Hematopoietic multipotent progenitor cell treated with erythropoietin and hydrocortisone succinate and interleukin-3 and kit ligand, for 8 days (in vitro differentiated cells): Measurements from ENCODE around the gene COL6A5.
"Not testable (repeated sequence)": the region's sequence is repeated elsewhere in the genome, so short reads cannot be mapped to it uniquely, and the experiment has no call there.

ENCODE experiments used
- DNase-seq: peaks from one replicate; pipeline ENCODE4 v3.0.0-alpha.2; 2015

The COL6A5 gene

GRCh38 chr3:130345487-130346079, at the start of gene COL6A5:
Gene COL6A5, plus strand, starts transcription at chr3:130345672. Its CDS starts 27,967 bp downstream, at chr3:130373639.
- DNase-seq: peak; percentile 77

- no peak for DNase-seq
Observed at GRCh38 chr3:130299531-130299930, 45.9 kb upstream of the COL6A5 start.

GRCh38 chr3:130300888-130301287, 44.6 kb upstream of the COL6A5 start:
- DNase-seq: no peak

- no peak for DNase-seq
Observed at GRCh38 chr3:130310109-130310508, 35.4 kb upstream of the COL6A5 start.

DNA sequence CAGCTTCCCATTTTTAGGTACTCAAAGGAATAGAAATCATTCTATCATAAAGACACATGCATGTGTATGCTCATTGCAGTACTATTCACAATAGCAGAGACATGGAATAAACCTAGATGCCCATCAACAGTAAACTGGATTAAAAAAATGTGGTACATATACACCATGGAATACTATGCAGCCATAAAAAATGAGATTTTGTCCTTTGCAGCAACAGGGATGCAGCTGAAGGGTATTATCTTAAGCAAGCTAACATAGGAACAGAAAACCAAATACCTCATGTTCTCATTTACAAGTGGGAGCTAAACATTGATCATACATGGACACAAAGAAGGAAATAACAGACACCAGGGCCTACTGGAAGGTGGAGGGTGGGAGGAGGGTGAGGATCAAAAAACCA, 33.1 kb upstream of the COL6A5 start:
- DNase-seq: no peak

DNA sequence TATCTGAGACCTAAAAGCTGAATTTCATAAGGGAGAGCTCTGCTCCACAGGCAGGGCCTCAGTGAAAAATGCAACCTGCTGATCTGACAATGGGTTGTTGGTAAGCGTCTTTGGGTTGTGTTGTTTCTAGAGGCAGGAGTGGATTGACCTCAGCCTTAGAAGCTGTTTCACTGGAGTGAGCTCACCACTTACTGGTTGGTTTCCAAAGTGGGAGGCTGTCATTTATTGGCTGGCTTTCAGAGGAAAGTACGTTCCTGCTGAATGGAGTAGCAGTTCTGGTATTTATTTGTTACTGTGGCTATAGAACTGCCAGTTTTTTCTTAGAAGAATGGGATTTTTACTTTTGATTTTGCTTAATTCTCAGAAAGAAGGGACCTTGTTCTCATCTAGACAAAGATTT, 29.3 kb upstream of the COL6A5 start:
- no peak for DNase-seq

GRCh38 chr3:130323503-130323902, 22.0 kb upstream of the COL6A5 start:
- no peak for DNase-seq

DNA sequence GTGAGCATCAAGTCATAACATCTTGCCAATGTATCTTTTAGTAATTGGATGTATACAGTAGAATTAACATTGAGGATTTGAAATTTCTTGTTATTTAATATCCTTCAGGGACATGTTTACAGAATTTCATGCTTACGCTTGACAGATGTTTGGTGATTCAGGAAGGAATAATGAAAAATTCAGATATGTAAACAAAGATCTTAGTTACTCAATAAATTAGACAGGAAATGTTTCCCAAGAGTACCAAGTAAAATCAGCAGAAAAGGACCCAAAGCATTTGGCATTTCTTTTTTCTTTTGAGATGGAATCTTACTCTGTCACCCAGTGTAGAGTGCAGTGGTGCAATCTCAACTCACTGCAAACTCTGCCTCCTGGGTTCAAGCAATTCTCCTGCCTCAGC, 4.7 kb upstream of the COL6A5 start:
- no peak for DNase-seq

- DNase-seq: no peak
Observed at GRCh38 chr3:130341388-130341787, 4.1 kb upstream of the COL6A5 start.

GRCh38 chr3:130341882-130342281, 3.6 kb upstream of the COL6A5 start:
- no peak for DNase-seq

GRCh38 chr3:130342821-130343661, 2.4 kb upstream of the COL6A5 start:
- DNase-seq: peak; percentile 90

DNA sequence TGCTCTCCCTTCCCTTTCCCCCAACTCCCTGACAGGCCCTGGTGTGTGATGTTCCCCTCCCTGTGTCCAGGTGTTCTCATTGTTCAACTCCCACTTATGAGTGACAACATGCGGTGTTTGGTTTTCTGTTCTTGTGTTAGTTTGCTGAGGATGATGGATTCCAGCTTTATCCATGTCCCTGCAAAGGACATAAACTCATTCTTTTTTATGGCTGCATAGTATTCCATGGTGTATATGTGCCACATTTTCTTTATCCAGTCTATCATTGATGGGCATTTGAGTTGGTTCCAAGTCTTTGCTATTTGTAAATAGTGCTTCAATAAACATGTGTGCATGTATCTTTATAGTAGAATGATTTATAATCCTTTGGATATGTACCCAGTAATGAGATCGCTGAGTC, 2.8 kb downstream of the COL6A5 start:
- DNase-seq: not testable (repeated sequence)

- DNase-seq: peak; percentile 35
Observed at GRCh38 chr3:130354430-130354829, 9.0 kb downstream of the COL6A5 start.

DNA sequence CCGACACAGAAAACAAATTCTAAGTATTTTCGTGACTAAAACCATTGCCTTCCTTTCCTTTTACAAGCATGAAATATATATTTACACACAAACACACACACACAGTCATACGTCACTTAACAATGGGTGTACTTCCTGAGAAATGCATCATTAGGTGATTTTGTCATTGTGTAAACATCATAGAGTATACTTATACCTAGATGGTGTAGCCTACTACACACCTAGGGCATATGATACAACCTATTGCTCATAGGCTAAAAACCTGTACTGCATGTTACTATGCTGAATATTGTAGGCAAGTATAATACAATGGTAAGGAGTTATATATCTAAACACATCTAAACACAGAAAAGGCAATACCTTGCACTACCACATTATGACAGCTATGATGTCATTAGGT, 28.6 kb downstream of the COL6A5 start:
- no peak for DNase-seq

DNA sequence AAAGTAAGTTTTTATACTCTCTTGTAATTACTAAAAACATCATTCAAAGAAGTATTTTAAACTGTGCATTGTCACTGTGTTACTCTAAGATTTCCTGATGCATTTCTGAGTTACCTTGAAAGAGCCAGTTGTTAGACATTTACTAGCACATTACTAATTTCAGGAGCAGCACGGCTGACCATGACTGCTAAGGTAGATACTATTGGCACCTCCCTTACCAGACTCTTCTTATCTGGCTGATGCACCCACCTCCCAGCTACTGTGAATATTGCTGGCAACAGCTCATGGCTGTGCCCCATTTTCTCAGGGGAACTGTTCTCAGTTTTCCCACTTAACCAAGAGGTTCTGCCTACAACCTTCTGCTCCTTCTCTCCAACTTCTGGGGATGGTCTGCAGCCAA, 29.4 kb downstream of the COL6A5 start:
- peak; percentile 87 for DNase-seq

DNA sequence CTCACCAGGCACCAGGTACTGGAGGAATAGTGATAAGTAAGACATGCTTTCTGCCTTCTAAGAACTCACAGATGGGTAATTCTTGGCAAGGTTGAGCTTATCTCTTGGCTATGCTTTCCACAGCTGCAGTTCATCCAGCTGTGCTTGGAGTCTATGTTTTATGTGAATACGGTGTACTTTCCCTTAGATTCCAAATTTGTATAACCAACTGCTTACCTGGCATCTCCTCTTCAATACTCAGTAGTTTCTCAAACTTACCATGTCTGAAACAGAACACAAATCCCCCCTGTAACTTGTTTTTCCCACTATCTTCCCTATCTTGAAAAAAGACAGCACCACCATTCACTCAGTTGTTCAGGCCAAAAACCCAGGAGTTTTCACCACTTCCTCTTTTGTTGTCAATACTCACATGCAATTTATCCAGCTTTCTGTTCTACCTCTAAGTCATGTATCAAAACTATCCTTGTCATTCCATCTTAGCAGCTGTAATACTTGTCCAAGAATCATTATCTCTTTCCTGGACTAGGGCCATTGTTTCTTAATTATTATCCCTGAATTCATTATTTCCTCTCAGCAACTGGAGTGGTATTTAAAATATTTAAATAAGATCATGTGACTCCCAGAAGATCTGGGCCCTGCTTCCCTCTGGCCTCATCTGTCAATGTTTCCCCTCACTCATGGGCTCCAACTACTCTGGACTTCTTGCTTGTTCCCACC, 32.6 kb downstream of the COL6A5 start:
- peak; percentile 91 for DNase-seq

DNA sequence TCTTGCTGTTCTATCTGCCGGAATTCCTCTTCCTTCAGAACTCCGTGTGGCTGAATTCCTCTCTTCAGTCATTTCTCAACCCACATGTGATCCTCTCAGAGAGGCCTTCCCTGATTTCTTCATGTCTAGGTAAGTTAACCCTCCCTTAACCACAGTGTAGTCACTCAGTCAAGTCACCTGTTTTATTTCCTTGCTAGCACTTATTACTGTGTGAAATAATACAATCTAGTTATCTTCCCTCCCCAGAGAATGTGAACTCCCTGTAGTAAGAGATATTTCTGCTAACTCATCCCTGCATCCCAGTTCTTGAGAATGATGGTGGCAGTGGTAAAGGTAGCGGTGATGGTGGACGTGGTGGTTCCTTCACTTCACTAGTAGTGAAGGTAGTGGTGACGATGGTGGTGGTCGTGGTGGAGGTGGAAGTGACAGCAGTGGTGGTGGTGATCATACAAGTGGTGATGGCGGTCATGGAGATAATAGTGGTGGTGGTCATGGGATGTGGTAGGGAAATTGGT, 33.3 kb downstream of the COL6A5 start:
- peak; percentile 9 for DNase-seq

DNA sequence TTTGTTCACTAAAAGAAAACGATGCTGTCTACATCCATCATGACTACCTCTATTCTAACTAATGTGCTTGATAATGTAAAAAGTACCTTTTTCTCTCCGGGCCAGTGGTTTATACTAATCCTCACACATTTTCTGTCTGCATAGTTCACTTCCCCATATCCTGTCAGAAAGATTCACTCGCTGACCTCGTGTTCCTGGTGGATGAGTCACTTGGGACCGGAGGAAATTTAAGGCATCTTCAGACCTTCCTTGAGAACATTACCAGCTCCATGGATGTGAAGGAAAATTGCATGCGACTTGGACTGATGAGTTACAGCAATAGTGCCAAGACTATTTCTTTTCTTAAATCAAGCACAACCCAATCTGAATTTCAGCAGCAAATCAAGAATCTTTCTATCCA, 33.8 kb downstream of the COL6A5 start:
- DNase-seq: no peak

GRCh38 chr3:130380398-130380797, 34.9 kb downstream of the COL6A5 start:
- DNase-seq: peak; percentile 17

DNA sequence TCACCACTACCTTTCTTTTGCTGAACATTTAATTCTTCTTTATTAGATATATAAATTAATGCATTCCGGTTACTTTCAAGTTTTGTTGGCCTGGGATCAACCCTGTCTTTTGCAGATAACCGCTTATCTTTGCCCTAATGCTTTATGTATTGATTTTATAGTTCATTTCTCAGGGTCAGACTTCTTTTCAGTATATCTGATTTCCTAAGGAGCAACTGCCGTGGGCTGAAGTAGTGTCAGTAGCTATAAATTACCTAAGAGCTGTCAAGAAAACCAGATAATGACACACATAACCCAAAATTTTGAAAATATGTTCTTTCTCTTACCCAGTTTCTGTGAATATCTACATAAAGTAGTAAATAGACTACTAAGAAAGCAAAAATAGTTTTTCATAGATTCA, 38.0 kb downstream of the COL6A5 start:
- DNase-seq: peak; percentile 21

DNA sequence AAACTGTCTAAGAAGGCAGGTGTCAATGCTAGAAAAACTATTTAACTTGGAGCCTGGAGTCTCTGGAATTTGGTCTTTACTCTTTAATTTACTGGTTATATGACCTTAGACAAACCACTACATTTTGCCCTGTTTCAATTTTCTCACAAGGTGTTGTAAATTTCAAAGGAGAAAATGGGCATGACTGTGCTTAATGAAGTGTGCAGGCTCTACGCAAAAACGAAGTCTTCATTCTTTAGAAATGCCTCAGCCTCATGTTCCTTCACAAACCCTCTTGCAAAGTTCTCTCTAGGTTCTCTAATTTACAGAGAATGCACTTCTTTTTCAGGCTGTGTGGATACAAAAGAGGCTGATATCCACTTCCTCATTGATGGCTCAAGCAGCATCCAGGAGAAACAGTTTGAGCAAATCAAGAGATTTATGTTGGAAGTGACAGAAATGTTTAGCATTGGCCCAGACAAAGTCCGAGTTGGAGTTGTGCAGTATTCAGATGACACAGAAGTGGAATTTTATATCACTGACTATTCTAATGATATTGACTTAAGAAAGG, 39.1 kb downstream of the COL6A5 start:
- no peak for DNase-seq

DNA sequence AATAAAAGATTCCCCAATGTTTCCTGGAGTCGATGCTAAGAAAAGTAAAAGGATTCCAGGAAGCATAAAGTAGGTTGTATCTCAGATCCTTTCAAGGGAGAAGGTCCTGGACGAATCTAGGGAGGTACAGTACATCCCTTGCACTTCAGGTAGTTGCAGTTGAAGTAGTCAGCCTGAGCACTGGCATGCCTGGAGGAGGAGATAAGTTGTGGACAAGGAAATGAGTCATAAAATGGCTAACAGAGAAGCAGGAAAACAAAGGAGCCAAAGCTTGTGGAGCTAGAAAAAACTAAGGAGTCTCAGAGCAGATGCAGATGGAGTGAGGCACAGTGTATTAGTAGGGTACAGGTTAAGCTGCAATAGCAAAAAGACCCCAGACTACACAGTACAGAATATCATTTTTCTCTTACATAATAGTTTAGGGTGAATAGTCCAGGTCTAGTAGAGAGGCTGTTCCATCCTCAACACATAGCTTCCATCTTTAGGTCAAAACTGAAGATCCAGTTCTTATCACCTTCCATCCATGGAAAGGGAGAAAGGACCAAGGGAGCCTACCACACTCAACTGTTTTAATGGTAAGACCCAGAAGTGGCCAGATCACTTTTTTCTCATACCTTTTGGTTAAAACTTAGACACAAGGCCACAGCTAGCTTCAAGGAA, 41.3 kb downstream of the COL6A5 start:
- DNase-seq: peak; percentile 60
